Activated naive CD4-positive, alpha-beta T cell treated with anti-CD3 and anti-CD28 coated beads for 36 hours (primary cell): ENCODE results near the gene PITRM1. TPM values are rescaled to one million over a fixed set of nuclear protein-coding genes. Genes with fewer than 3 reads are reported as not detected.
"Not testable (repeated sequence)": the region's sequence is repeated elsewhere in the genome, so short reads cannot be mapped to it uniquely, and the experiment has no call there.

Experiments
- CTCF ChIA-PET: fragments of 350-600 bp; sonication (Branson Sonifier 250); formaldehyde crosslinking; loops from one replicate; lab custom pipeline; 2021; ENCODE audit warnings: antibody characterized with exemption; lab: Charles Lee
- DNase-seq: peaks from one replicate; pipeline ENCODE4 v3.0.0-alpha.2; 2020
- H3K27ac Mint-ChIP-seq: one replicate; pipeline ENCODE4 v1.8.0; 2021; ENCODE audit warnings: mild to moderate bottlenecking, mixed read lengths
- H3K27me3 Mint-ChIP-seq: one replicate; pipeline ENCODE4 v1.8.0; 2021; ENCODE audit warnings: low read depth, mixed read lengths
- H3K36me3 Mint-ChIP-seq: one replicate; pipeline ENCODE4 v1.8.0; 2021; ENCODE audit warnings: low read depth, mixed read lengths
- H3K4me1 Mint-ChIP-seq: one replicate; pipeline ENCODE4 v1.8.0; 2021; ENCODE audit warnings: low read depth, mixed read lengths
- H3K4me3 Mint-ChIP-seq: one replicate; pipeline ENCODE4 v1.8.0; 2021; ENCODE audit warnings: mild to moderate bottlenecking, moderate library complexity, mixed read lengths
- H3K9me3 Mint-ChIP-seq: one replicate; pipeline ENCODE4 v1.8.0; 2021; ENCODE audit warnings: mixed read lengths
- intact Hi-C: fragments of 100-400 bp; cut with micrococcal nuclease; formaldehyde crosslinking; loops from one replicate; pipeline ENCODE4 v1.15.1; 2023
- total RNA-seq, 2 experiments: library from RNA; stranded (reverse); gene quantifications; one replicate each; pipeline ENCODE4 v1.2.3, GENCODE V29; 2021

The PITRM1 gene
- total RNA-seq, 2 experiments from 2014 or later, result 65.6 to 74.5 TPM

GRCh38 chr10:3195726-3196125 lies 23.1 kb upstream of the PITRM1 start:
- Mint-ChIP-seq H3K4me3 (no peak overlapping the region), H3K36me3 (no peaks in the 10 kb centered on the region), H3K27ac (no peak overlapping the region), H3K4me1 (peaks cover 10% of the 10 kb centered on the region), H3K27me3 (peaks cover 33% of the 10 kb centered on the region), H3K9me3 (no peaks in the 10 kb centered on the region)
- CTCF ChIA-PET, result interaction anchor here (0.8 to 2.5 kb wide), 2 partner anchors 7 to 14 kb away, joined by 4 to 14 read pairs; no protein-coding TSS in a partner anchor
- DNase-seq, result no peak
- intact Hi-C loops, result loop anchor here (5.0 kb wide), 1 partner anchor 1572 kb away; no protein-coding TSS in a partner anchor

- H3K27ac Mint-ChIP-seq, result no peak overlapping the region
- CTCF ChIA-PET, result interaction anchor here (0.5 to 1.1 kb wide), 5 partner anchors 14 to 1571 kb away, joined by 3 to 5 read pairs (median 4); no protein-coding TSS in a partner anchor
- intact Hi-C loops, result loop anchor here (5.0 kb wide), 1 partner anchor 1572 kb away; no protein-coding TSS in a partner anchor
These were observed 22.7 kb upstream of the PITRM1 start for GRCh38 chr10:3195286-3195685.

GRCh38 chr10:3194871-3195270 lies 22.3 kb upstream of the PITRM1 start:
- Mint-ChIP-seq H3K4me1 (peaks cover 10% of the 10 kb centered on the region), H3K27me3 (peaks cover 28% of the 10 kb centered on the region), H3K4me3 (no peak overlapping the region), H3K9me3 (no peaks in the 10 kb centered on the region), H3K27ac (no peak overlapping the region), H3K36me3 (no peaks in the 10 kb centered on the region)
- CTCF ChIA-PET, result interaction anchor here (0.5 to 1.1 kb wide), 6 partner anchors 13 to 1572 kb away, joined by 3 to 5 read pairs (median 4); no protein-coding TSS in a partner anchor
- intact Hi-C loops, result loop anchor here (5.0 kb wide), 1 partner anchor 1572 kb away; no protein-coding TSS in a partner anchor
- DNase-seq, result no peak

More at GRCh38 chr10:3195286-3195685, 22.7 kb upstream of the PITRM1 start:
- Mint-ChIP-seq H3K27me3 (peaks cover 29% of the 10 kb centered on the region), H3K4me1 (peaks cover 10% of the 10 kb centered on the region), H3K9me3 (no peaks in the 10 kb centered on the region), H3K4me3 (no peak overlapping the region), H3K36me3 (no peaks in the 10 kb centered on the region)
- DNase-seq, result no peak

GRCh38 chr10:3193751-3194150 lies 21.2 kb upstream of the PITRM1 start:
- no peaks in the 10 kb centered on the region for H3K9me3 Mint-ChIP-seq
- CTCF ChIA-PET, result interaction anchor here (0.6 to 2.0 kb wide), 8 partner anchors 11 to 1305 kb away, joined by 3 to 10 read pairs (median 3); no protein-coding TSS in a partner anchor
- H3K27ac Mint-ChIP-seq, result no peak overlapping the region
- no peak overlapping the region for H3K4me3 Mint-ChIP-seq
- peaks cover 20% of the 10 kb centered on the region for H3K27me3 Mint-ChIP-seq
- no peak for DNase-seq
- peaks cover 10% of the 10 kb centered on the region for H3K4me1 Mint-ChIP-seq
- intact Hi-C loops, result no loop called here
- H3K36me3 Mint-ChIP-seq, result no peaks in the 10 kb centered on the region

GRCh38 chr10:3192856-3193635 lies 20.5 kb upstream of the PITRM1 start:
- H3K4me3 Mint-ChIP-seq, result no peak overlapping the region
- CTCF ChIA-PET, result interaction anchor here (0.6 to 2.0 kb wide), 10 partner anchors 10 to 1583 kb away, joined by 3 to 10 read pairs (median 3); no protein-coding TSS in a partner anchor
- DNase-seq, result peak; percentile 67
- no peaks in the 10 kb centered on the region for H3K36me3 Mint-ChIP-seq
- H3K27me3 Mint-ChIP-seq, result peaks cover 16% of the 10 kb centered on the region
- no peaks in the 10 kb centered on the region for H3K9me3 Mint-ChIP-seq
- H3K27ac Mint-ChIP-seq, result no peak overlapping the region
- H3K4me1 Mint-ChIP-seq, result peaks cover 10% of the 10 kb centered on the region
- intact Hi-C loops, result no loop called here

GRCh38 chr10:3190817-3191216 lies 18.2 kb upstream of the PITRM1 start:
- CTCF ChIA-PET, result no interaction called here
- no peak overlapping the region for H3K27ac Mint-ChIP-seq
- intact Hi-C loops, result no loop called here
- H3K27me3 Mint-ChIP-seq, result peaks cover 16% of the 10 kb centered on the region
- no peak for DNase-seq
- H3K4me1 Mint-ChIP-seq, result peaks cover 11% of the 10 kb centered on the region
- H3K9me3 Mint-ChIP-seq, result no peaks in the 10 kb centered on the region
- H3K36me3 Mint-ChIP-seq, result no peaks in the 10 kb centered on the region
- no peak overlapping the region for H3K4me3 Mint-ChIP-seq

GRCh38 chr10:3187229-3187628 lies 14.6 kb upstream of the PITRM1 start:
- H3K36me3 Mint-ChIP-seq, result not testable (repeated sequence)

GRCh38 chr10:3186368-3186767 lies 13.8 kb upstream of the PITRM1 start:
- CTCF ChIA-PET, result interaction anchor here (0.6 to 0.9 kb wide), 2 partner anchors 11 to 1586 kb away, joined by 3 read pairs; no protein-coding TSS in a partner anchor
- DNase-seq, result peak; percentile 85
- Mint-ChIP-seq H3K36me3 (no peaks in the 10 kb centered on the region), H3K4me3 (no peak overlapping the region), H3K9me3 (no peaks in the 10 kb centered on the region), H3K27me3 (peaks cover 4% of the 10 kb centered on the region), H3K27ac (no peak overlapping the region), H3K4me1 (peaks cover 16% of the 10 kb centered on the region)
- intact Hi-C loops, result loop anchor here (1.0 to 5.0 kb wide), 5 partner anchors 14 to 1466 kb away; partner anchors contain the start of gene PITRM1

More at GRCh38 chr10:3187229-3187628, 14.6 kb upstream of the PITRM1 start:
- intact Hi-C loops, result loop anchor here (5.0 kb wide), 2 partner anchors 235 to 260 kb away; no protein-coding TSS in a partner anchor
- H3K27me3 Mint-ChIP-seq, DNase-seq, H3K4me3 Mint-ChIP-seq, H3K9me3 Mint-ChIP-seq, H3K27ac Mint-ChIP-seq: not testable (repeated sequence)
- CTCF ChIA-PET, result interaction anchor here (3.6 kb wide), 1 partner anchor 10 kb away, joined by 14 read pairs; no protein-coding TSS in a partner anchor
- peaks cover 16% of the 10 kb centered on the region for H3K4me1 Mint-ChIP-seq

GRCh38 chr10:3185386-3185785 lies 12.8 kb upstream of the PITRM1 start:
- Mint-ChIP-seq H3K4me3 (no peak overlapping the region), H3K9me3 (no peaks in the 10 kb centered on the region), H3K4me1 (peaks cover 16% of the 10 kb centered on the region), H3K36me3 (no peaks in the 10 kb centered on the region), H3K27ac (no peak overlapping the region), H3K27me3 (peaks cover 4% of the 10 kb centered on the region)
- intact Hi-C loops, result loop anchor here (5.0 kb wide), 2 partner anchors 233 to 258 kb away; no protein-coding TSS in a partner anchor
- DNase-seq, result no peak
- CTCF ChIA-PET, result interaction anchor here (0.9 kb wide), 1 partner anchor 12 kb away, joined by 3 read pairs; no protein-coding TSS in a partner anchor

GRCh38 chr10:3180355-3181025 lies 7.9 kb upstream of the PITRM1 start:
- no peaks in the 10 kb centered on the region for H3K27me3 Mint-ChIP-seq
- CTCF ChIA-PET, result interaction anchor here (0.6 kb wide), 1 partner anchor 13 kb away, joined by 3 read pairs; no protein-coding TSS in a partner anchor
- no peak for DNase-seq

GRCh38 chr10:3179174-3179573 lies 6.6 kb upstream of the PITRM1 start:
- H3K4me3 Mint-ChIP-seq, result no peak overlapping the region
- CTCF ChIA-PET, result no interaction called here
- no peak for DNase-seq
- intact Hi-C loops, result no loop called here
- no peaks in the 10 kb centered on the region for H3K4me1 Mint-ChIP-seq
- no peaks in the 10 kb centered on the region for H3K27me3 Mint-ChIP-seq
- no peaks in the 10 kb centered on the region for H3K36me3 Mint-ChIP-seq
- H3K27ac Mint-ChIP-seq, result no peak overlapping the region
- no peaks in the 10 kb centered on the region for H3K9me3 Mint-ChIP-seq

More at GRCh38 chr10:3180355-3181025, 7.9 kb upstream of the PITRM1 start:
- no peak overlapping the region for H3K4me3 Mint-ChIP-seq
- intact Hi-C loops, result no loop called here
- H3K27ac Mint-ChIP-seq, result no peak overlapping the region
- peaks cover 6% of the 10 kb centered on the region for H3K4me1 Mint-ChIP-seq
- H3K36me3 Mint-ChIP-seq, result no peaks in the 10 kb centered on the region
- no peaks in the 10 kb centered on the region for H3K9me3 Mint-ChIP-seq

- intact Hi-C loops, result no loop called here
- no peak for DNase-seq
- Mint-ChIP-seq H3K9me3 (no peaks in the 10 kb centered on the region), H3K27ac (no peak overlapping the region), H3K27me3 (no peaks in the 10 kb centered on the region), H3K4me1 (peaks cover 1% of the 10 kb centered on the region), H3K4me3 (no peak overlapping the region), H3K36me3 (no peaks in the 10 kb centered on the region)
- CTCF ChIA-PET, result no interaction called here
These were observed 5.5 kb upstream of the PITRM1 start for GRCh38 chr10:3178042-3178441.
